GM19438 (cell line): Measurements from ENCODE around the gene TMEM242.
A peak's percentile ranks its signal among the peaks of the same experiment; 100 is the strongest.

Experiments used
- ATAC-seq: cut with Tn5 transposase; IDR thresholded peaks from one replicate; pipeline ENCODE4 v1.9.1; 2021; ENCODE audit warnings: low read depth; ENCODE audit not compliant: unreplicated experiment

The TMEM242 gene

DNA sequence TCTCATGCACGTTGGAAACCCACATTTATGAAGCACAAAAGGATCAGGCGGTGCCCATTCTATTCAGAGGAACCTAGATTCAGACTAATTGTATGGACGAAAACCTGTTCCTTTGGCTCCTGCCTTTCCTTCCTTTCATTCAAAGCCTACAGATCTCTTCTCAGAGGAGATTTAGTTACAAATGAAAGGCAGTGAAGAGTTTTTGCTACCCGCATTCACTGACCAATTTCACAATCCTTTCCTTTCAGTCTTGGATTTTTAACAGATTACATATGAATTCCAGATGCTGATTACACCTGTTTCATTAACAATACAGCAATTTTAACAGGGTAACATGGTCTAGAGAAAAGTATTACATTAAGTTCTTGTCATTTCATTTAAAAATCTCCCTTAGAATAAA is 32.0 kb downstream of the TMEM242 start:
- no peak for ATAC-seq

DNA sequence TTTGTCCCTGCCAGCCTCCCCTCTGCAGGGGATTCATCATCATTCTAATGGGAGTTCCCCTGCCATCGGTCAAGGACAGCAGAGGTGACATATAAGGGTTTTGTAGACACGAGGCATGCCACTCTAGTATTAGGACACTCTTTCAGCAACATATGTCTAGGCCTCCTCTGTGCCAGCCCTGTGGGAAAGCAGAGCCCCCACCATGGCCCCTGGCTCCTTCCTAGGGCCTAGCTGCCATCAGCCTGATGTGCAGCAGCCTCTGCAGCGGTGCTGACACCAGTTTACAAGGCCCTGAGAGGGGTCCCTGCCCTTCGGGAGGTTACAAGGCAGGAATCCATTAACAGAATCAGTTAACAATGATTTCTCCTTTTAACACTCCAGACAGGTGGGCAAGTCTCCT is 32.5 kb downstream of the TMEM242 start:
- no peak for ATAC-seq

GRCh38 chr6:157289764-157290163 is 33.6 kb downstream of the TMEM242 start:
- ATAC-seq: no peak

GRCh38 chr6:157288575-157288974 is 34.7 kb downstream of the TMEM242 start:
- ATAC-seq: no peak

DNA sequence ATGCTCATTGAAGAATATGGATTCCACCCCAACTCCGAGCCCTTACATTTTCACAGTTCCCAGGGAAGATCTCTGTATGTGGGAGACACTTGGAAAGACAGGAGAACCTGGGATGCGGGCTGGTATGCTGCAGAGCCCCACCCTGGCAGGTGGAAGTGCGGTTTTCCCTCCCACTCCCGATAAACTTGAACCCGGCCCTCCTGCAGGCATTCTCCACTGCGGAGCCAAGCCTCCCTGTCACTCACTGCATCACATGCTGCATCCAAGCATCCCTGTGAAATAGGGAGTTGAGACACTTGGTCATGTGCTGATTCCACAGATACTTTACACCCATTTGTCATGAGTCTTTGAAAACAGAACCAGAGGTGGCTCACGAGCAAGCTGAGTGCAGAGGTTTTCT is 35.4 kb downstream of the TMEM242 start:
- no peak for ATAC-seq

DNA sequence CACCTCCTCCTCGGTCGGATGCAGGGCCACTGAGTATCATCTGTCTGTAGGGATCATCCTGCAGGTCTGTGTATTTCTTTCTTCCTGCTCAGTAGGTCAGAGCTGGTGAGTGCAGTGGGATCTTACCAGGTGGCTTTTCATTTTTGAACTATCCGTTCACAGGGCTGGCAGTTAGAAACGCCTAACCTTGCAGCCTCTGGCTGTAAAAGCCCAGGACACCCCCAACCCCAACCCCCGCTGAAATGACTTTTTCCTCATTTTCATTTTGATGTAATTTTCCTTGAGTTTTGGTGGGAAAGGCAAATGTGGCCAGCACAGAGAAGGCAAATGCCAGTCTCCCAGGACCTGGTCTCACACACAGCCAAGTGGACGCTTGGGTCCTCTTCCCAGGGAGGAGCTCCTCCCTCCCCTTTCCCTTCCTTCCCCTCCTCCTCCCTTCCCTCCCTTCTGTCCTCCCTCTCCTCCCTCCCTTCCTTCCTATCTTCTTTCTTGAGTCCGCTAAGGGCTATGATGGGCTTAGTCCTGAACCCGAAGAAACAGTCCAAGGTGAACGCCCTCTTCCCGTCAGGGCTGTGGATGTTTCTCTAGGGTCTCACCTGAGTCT is 36.0 kb downstream of the TMEM242 start:
- no peak for ATAC-seq

DNA sequence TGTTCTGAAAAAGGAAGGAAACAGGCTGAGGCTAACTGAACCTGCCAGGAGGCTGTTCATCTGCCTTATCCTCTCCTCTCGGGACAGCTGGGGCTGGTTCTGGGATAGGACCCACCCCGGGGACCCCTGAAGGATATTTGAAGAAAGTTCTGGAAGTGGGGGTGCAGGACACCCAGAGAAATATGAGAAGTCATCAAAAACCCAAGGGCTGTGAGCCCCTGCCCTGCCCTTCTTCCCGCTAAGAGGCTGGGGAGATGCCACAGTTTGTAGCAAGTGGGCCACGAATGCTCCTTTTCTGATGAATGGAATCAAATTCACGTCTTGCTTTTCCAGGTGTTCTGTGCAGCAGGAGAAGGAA is 37.9 kb downstream of the TMEM242 start:
- ATAC-seq: no peak

DNA sequence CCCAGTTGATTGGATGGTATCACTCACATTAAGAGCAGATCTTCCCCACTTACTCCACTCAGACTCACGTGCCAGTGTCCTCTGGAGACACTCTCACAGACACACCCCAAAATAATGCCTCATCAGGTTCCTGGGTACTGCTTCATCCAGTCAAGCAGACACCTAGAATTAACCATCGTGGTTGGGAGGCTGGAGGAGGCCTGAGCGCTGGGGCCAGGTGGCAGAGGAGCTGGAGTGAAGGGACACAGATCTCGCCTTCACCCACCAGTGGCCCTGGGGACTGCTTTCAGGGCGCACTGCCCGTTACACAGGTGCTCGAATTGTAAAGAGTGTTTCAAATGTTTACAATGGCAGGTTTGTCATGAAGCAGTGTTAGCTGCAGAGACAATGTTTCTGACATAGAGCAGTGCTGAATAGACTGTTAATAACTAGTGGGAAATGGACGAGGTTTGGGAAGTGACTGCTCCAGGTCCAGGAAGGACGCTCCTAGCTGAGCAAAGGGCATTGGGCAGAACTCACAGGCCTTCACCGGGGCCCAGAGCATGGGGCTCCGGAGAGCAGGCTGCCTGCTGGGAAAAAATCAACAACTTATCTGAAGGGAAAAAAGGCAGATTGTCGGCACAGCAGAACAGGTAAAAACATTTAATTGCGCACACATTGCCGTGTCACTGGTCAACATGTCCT is 38.4 kb downstream of the TMEM242 start:
- no peak for ATAC-seq

GRCh38 chr6:157283900-157284737 is 39.2 kb downstream of the TMEM242 start:
- ATAC-seq: no peak

GRCh38 chr6:157283330-157283898 is 39.9 kb downstream of the TMEM242 start:
- ATAC-seq: no peak

DNA sequence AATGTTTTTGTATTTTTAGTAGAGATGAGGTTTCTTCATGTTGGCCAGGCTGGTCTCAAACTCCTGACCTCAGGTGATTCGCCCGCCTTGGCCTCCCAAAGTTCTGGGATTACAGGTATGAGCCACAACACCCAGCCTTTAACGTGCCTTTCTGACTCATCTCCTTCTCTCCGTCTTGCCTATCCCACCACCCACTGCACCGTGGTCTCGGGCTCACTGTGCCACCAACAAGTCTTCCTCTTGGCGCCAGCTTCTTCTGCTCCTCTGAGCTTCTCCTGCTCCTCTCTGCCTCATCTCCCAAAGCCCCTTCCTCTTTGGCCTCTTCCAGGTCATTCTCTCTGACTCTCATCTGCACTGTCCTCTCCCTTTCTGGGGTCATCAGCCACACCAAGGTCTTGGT is 41.0 kb downstream of the TMEM242 start:
- no peak for ATAC-seq

- ATAC-seq: no peak
Observed at GRCh38 chr6:157281570-157281969, 41.7 kb downstream of the TMEM242 start.

DNA sequence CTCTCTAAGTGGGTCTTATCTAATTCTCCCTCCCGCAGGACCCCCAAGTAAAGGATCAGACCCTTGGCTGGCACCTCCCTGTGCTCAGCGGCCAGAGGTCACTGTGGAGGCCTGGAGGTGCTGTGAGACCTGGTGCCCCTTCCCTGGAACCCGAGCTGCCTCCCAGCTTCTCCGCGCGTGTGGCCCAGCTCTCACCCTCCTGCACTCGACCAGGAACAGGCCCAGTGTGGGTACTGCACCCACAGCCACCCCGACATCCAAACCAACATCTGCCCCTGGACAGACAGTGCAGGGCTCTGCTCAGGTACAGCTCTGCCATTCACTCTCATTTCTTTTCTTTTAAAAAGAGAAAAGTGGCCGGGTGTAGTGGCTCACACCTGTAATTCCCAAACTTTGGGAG is 42.4 kb downstream of the TMEM242 start:
- ATAC-seq: no peak

DNA sequence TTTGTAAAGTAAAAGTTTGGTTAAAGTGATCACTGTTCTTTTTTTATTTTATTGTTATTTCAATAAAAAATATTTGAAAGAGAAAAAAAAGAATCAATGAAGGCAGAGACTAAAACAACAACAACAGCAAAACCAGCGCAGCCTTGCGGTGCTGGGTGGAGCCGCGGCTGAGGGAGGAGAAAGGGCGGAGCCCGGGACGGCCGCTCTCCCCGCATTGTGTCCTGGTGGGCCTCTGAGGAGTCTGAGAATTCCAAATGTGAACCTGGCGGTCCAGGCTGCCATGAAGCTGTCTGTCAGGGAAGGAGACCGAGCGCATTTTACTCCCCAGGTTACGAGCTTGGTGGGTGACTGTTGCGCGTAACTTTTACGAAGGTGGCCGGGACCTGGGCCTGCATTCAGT is 43.2 kb downstream of the TMEM242 start:
- no peak for ATAC-seq

- no peak for ATAC-seq
Observed at GRCh38 chr6:157278171-157278570, 45.1 kb downstream of the TMEM242 start.

GRCh38 chr6:157276731-157277130 is 46.6 kb downstream of the TMEM242 start:
- no peak for ATAC-seq

DNA sequence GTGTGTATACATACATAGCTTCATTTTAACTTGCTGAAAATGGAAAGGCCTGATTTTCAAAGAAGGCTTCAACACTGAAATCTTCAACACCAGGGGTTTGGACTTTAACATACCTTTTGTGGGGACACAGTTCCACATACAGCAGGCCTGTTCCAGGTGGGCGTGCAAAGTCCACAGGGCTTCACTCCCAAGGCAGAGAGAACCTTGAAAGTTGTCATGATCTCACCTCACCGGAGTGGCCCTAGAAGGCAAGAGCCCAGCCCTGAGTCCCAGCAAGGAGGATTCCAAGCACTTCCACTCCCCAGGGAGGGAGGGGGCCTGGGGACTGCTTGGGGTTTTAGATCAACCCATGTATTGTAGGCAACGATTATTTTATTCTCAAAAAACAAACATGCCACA is 47.2 kb downstream of the TMEM242 start:
- no peak for ATAC-seq

- ATAC-seq: peak; percentile 91
Observed at GRCh38 chr6:157274471-157275226, 48.7 kb downstream of the TMEM242 start.

DNA sequence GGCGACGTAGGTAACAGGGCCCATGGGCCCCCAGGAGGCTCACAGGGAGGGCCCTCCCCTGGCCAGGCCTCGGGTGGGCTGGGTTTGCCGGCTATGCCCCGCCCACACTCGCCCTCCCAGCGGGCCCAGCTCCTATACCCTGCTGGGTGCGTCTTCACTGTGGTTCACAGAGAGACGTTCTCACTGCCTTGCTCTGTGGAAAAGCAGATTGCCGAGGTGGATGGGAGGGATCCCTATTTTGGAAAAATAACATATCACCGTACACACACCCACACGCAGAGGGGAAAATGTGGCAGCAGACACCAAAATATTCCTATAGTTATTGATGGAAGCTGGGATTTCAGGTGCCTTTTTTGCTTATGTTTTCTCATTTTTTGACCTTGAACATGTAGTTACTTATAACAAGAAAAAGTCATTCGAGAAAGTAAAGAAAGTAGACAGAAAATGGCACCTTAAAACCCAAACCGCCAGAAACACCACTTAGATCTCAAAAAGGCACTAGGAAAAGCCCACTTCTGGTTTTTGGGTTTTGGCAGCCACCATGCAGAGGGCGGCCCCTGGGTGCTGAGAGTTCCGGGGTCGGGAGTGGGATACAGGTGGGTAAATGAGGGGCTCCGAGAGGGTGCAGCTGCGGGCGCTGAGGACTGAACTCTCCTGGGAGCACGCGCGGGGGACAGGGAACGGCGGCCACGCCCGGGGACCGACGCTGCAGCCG is 49.4 kb downstream of the TMEM242 start:
- no peak for ATAC-seq
